Inflammatory macrophage treated with lipopolysaccharide for 1 hour (primary cell): Measurements from ENCODE around the gene PFKFB3.
"Not testable (repeated sequence)": the region's sequence is repeated elsewhere in the genome, so short reads cannot be mapped to it uniquely, and the experiment has no call there.

Experiments
- DNase-seq, 2 donors: peaks; one replicate each; pipeline ENCODE4 v3.0.0-alpha.2; 2020 to 2022

PFKFB3 gene

GRCh38 chr10:6203331-6204062 is 765 bp downstream of the PFKFB3 start:
- DNase-seq: peak; percentile 27 to 46

GRCh38 chr10:6204063-6204340 is 1.3 kb downstream of the PFKFB3 start:
- no peak for DNase-seq

GRCh38 chr10:6204341-6205191 is 1.8 kb downstream of the PFKFB3 start:
- peak in 1 of 2 donors; percentile 9 for DNase-seq

GRCh38 chr10:6206486-6206885 is 3.8 kb downstream of the PFKFB3 start:
- DNase-seq: not testable (repeated sequence)

GRCh38 chr10:6207658-6208057 is 4.9 kb downstream of the PFKFB3 start:
- DNase-seq: no peak

GRCh38 chr10:6208799-6209235 is 6.1 kb downstream of the PFKFB3 start:
- DNase-seq: no peak

- no peak for DNase-seq
Measured at GRCh38 chr10:6211341-6211670, 8.6 kb downstream of the PFKFB3 start.

- no peak for DNase-seq
Measured at GRCh38 chr10:6211671-6212635, 9.2 kb downstream of the PFKFB3 start.

GRCh38 chr10:6212806-6213205 is 10.1 kb downstream of the PFKFB3 start:
- DNase-seq: no peak

- no peak for DNase-seq
Measured at GRCh38 chr10:6213257-6213905, 10.6 kb downstream of the PFKFB3 start.

- DNase-seq: no peak
Measured at GRCh38 chr10:6213908-6214307, 11.2 kb downstream of the PFKFB3 start.

GRCh38 chr10:6214612-6215011 is 11.9 kb downstream of the PFKFB3 start:
- no peak for DNase-seq

GRCh38 chr10:6215241-6215640 is 12.5 kb downstream of the PFKFB3 start:
- no peak for DNase-seq

- no peak for DNase-seq
Measured at GRCh38 chr10:6215683-6216484, 13.2 kb downstream of the PFKFB3 start.

GRCh38 chr10:6216916-6217315 is 14.2 kb downstream of the PFKFB3 start:
- no peak for DNase-seq

- no peak for DNase-seq
Measured at GRCh38 chr10:6217611-6218010, 14.9 kb downstream of the PFKFB3 start.

- no peak for DNase-seq
Measured at GRCh38 chr10:6218692-6219493, 16.2 kb downstream of the PFKFB3 start.

- no peak for DNase-seq
Measured at GRCh38 chr10:6219494-6219836, 16.7 kb downstream of the PFKFB3 start.

GRCh38 chr10:6220418-6221191 is 17.9 kb downstream of the PFKFB3 start:
- no peak for DNase-seq

GRCh38 chr10:6221192-6221940 is 18.6 kb downstream of the PFKFB3 start:
- no peak for DNase-seq
